Lower leg skin (tissue), 3 donors: ENCODE data around the gene ORC3.

ENCODE experiments used
- CTCF ChIP-seq, 3 donors: fragments of 450-650 bp; IDR thresholded peaks; one replicate each; pipeline ENCODE4 v1.5.1; 2016; ENCODE audit warnings: antibody characterized with exemption in 3 of 3, mild to moderate bottlenecking in 3 of 3, moderate library complexity in 2 of 3
- POLR2A ChIP-seq, 2 donors: fragments of 450-650 bp; IDR thresholded peaks; one replicate each; pipeline ENCODE4 v1.6.1; 2016 to 2017; ENCODE audit warnings: antibody characterized with exemption in 2 of 2, mild to moderate bottlenecking in 1 of 2, moderate library complexity in 1 of 2

DNA sequence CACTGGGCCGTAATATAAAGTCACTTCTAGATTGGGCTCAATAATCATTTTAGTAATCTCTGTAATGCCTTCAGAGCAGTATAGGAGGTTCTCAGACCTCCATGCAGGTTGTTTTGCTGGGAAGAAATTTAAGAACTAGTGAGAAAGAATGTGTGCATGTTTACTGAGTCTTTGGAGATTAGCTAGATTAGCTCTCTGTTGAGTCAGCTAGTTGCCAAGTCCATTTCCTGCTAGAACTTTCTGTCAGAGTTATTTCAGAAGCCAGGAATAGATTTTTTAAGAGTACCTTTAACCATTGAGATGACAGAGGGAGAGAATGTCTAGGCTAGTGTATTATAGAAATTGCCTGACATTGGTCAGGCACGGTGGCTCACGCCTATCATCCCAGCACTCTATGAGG lies 33.3 kb downstream of the ORC3 start:
- TF ChIP-seq CTCF (IDR thresholded peaks at IDR 0.05) = no peak
- TF ChIP-seq POLR2A (IDR thresholded peaks at IDR 0.05) = no peak
